HG03521 (cell line): Measurements from ENCODE around the gene KCTD5.
"Not testable (repeated sequence)": the region's sequence is repeated elsewhere in the genome, so short reads cannot be mapped to it uniquely, and the experiment has no call there.

Experiments used
- ATAC-seq: cut with Tn5 transposase; IDR thresholded peaks from one replicate; pipeline ENCODE4 v1.9.1; 2021; ENCODE audit warnings: mild to moderate bottlenecking, moderate library complexity; ENCODE audit not compliant: unreplicated experiment

The KCTD5 gene

GRCh38 chr16:2696601-2697250 is 14.4 kb downstream of the KCTD5 start:
- ATAC-seq, result not testable (repeated sequence)

GRCh38 chr16:2697401-2697948 is 15.2 kb downstream of the KCTD5 start:
- ATAC-seq, result no peak

DNA sequence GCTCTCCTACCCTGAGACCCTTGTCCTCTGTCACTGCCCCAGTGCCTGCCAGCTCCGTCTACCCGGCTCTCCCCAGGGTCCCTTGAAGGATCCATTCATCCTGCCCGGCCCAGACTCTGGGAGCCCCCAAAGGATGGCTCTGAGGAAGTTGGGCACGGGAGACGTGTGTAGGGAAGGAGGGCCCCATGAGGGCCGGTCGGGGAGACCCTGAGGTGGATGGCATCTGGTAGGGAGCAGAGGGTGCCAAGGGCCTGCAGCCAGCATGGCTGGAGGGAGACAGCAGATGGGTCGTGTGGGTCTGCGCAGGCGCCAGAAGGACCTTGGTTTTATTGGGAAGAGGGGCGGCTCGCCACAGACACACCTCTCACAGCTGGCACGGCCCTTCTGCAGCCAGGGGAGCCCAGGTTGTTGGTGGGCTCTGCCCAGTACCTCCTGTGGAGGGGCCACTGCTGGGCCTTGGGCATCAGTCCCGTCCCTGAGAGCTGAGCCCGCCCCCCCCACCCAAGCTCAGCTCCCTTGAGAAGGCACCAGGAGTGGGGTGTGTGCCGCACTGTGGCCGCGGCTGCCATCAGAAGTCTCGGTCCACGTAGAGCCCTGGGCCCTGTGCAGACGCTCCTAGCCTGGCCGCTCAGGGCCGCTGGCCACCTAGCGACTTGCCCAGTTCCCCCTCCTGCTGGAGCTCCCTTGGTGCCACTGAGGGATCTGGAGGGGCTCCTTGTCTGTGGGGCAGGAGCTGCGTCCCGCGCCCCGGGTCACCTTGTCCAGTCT is 16.0 kb downstream of the KCTD5 start:
- ATAC-seq, result no peak

- no peak for ATAC-seq
Measured at GRCh38 chr16:2698965-2699750, 16.8 kb downstream of the KCTD5 start.

- no peak for ATAC-seq
Measured at GRCh38 chr16:2699791-2700600, 17.7 kb downstream of the KCTD5 start.

GRCh38 chr16:2700786-2701185 is 18.5 kb downstream of the KCTD5 start:
- ATAC-seq, result no peak

- ATAC-seq, result no peak
Measured at GRCh38 chr16:2701272-2701671, 18.9 kb downstream of the KCTD5 start.

- no peak for ATAC-seq
Measured at GRCh38 chr16:2701713-2702437, 19.6 kb downstream of the KCTD5 start.

GRCh38 chr16:2702438-2702825 is 20.1 kb downstream of the KCTD5 start:
- no peak for ATAC-seq

- no peak for ATAC-seq
Measured at GRCh38 chr16:2702871-2703745, 20.8 kb downstream of the KCTD5 start.

DNA sequence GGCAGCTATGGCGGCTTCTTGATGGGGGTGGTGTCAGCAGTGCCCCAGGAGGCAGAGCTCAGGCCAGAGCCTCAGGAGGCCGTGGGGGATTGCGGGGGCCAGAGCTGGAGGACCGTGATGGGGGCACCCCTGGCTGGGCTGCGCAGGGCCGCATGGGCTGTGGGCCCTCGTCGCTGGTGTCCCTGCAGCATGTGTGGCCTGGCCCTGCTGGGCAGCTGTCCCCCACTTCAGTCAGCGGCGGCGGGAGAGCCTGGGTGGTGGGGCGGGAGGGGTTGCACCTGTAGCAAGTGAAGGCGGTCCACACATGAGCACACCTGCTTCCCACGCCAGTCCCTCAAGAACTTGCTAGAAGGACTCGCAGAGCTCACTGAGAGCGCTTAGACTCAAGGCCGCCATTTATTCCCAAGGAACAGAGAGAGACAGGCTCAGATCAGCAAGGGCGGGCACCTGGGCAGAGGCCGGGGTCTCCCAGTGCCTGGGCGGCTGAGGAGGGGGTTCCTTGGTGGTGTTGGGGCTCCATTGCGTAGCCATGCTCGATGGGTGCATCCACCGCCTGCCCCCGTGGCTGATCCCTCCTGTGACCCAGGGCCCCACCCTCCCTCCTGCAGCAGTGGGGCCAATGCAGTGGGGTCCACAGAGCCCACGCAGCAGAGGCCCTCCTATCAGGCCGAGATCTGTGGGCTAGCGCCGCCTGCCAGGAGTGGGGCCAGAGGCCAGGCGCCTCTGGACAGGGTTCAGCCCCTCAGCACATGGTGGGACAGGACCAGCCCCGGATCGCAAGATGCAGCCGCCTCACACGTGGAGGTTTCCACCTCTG is 22.1 kb downstream of the KCTD5 start:
- no peak for ATAC-seq

GRCh38 chr16:2704983-2705275 is 22.6 kb downstream of the KCTD5 start:
- no peak for ATAC-seq

- no peak for ATAC-seq
Measured at GRCh38 chr16:2705351-2705750, 23.0 kb downstream of the KCTD5 start.

- ATAC-seq, result no peak
Measured at GRCh38 chr16:2706085-2706484, 23.8 kb downstream of the KCTD5 start.

- no peak for ATAC-seq
Measured at GRCh38 chr16:2706611-2707311, 24.4 kb downstream of the KCTD5 start.

DNA sequence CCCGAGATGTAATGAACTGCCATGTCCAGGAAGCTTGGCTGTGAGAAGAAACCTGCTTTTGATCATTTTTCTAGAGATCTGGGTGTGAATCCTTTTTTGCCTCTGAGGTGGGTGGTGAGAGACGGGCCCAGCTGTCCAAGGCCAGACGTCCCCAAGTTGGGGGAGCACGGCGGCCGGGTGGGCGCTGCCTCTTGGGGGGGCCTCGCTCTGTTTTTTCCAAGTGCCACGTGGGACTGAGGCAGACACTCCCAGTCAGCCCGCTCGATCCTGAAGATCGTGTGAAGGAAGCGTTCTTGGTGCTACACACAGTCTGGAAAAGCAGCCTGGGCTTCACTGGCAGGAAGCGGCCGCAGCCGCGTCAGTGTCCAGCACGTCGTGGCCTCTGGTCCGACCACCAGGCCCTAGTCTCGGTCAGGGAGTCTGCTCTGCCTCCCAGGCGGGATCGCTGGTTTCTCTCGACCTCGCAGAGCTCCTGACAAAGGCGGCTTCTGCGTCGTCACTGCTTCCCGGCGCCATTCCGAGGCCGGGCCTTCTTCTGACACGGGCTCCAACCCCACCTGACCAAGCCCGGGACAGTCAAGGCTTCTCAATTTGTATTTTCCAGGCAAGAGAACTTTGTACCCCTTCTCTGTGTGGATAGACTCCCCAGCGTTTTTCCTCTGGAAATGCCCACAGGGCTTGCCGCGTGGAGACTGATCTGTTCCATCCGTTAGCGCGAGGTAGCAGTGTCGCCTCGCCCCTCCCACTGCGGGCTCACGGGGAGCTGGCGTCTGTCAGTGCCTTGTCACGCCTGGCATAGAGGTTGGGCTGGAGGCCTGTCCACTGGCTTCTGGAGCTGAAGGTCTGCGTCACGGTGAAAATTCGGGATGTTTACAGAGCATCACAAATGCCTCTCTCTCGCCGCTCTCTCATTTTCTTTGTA is 25.3 kb downstream of the KCTD5 start:
- ATAC-seq, result no peak

DNA sequence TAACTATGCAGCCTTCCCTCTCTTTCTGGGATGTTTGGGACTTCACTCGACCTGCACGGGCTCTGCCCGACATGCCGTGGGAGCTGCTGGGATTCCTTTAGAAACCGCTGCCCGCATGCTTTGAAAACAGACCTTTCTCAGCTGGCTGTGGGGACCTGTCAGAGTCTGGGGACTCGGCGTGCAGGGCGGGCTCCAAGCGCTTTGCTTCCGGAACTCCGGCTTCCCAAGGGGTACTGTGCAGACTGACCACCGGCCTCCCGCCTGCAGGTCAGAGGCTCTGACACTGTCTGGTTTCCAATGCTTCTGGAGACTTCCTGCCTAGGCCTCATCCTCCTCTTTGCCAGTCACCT is 25.9 kb downstream of the KCTD5 start:
- ATAC-seq, result no peak
